CD4-positive, CD25-positive, alpha-beta regulatory T cell (primary cell): ENCODE data around the gene FAM177B. TPM values are rescaled to one million over a fixed set of nuclear protein-coding genes. Genes with fewer than 3 reads are reported as not detected.

Experiments
- ATAC-seq, 2 donors: fragments of 150-1000 bp; cut with Tn5 transposase; one replicate each; pipeline ENCODE4 v1.10.0; 2021; ENCODE audit warnings: low read depth in 2 of 2, moderate number of reproducible peaks in 2 of 2, moderate library complexity in 1 of 2
- DNase-seq, 3 donors: peaks; one replicate each; pipeline versions ENCODE4 v3.0.0 to v3.0.0-alpha.2; 2012 to 2022; ENCODE audit warnings: mixed read lengths in 1 of 3
- H3K27ac ChIP-seq: one replicate; pipeline ENCODE4 v1.7.0; 2013; ENCODE audit warnings: mild to moderate bottlenecking, low read length; ENCODE audit not compliant: insufficient read depth, poor library complexity, severe bottlenecking
- H3K27me3 ChIP-seq: one replicate; pipeline ENCODE4 v1.7.0; 2013; ENCODE audit warnings: low read length; ENCODE audit not compliant: control insufficient read depth, insufficient read depth
- H3K36me3 ChIP-seq: one replicate; pipeline ENCODE4 v1.7.0; 2013; ENCODE audit warnings: mild to moderate bottlenecking, low read length, moderate library complexity; ENCODE audit not compliant: control insufficient read depth, insufficient read depth
- H3K4me1 ChIP-seq: 2 replicates; pipeline ENCODE4 v1.7.0; 2013; ENCODE audit warnings: mild to moderate bottlenecking, low read length; ENCODE audit not compliant: insufficient read depth, control insufficient read depth, poor library complexity, severe bottlenecking
- H3K4me3 ChIP-seq: one replicate; pipeline ENCODE4 v1.7.0; 2013; ENCODE audit warnings: low read depth, mild to moderate bottlenecking, low read length, moderate library complexity
- H3K9me3 ChIP-seq, 2 experiments: 1 replicate in 1 of 2; 2 replicates in 1 of 2; pipeline ENCODE4 v1.7.0; 2013; ENCODE audit warnings: low read length in 2 of 2, mild to moderate bottlenecking in 1 of 2, moderate library complexity in 1 of 2; ENCODE audit not compliant: control insufficient read depth in 2 of 2
- H3K27ac Mint-ChIP-seq, 3 donors: one replicate each; pipeline ENCODE4 v1.8.0; 2020 to 2022; ENCODE audit warnings: mild to moderate bottlenecking in 3 of 3, mixed read lengths in 3 of 3, moderate library complexity in 2 of 3
- H3K27me3 Mint-ChIP-seq: one replicate; pipeline ENCODE4 v1.8.0; 2022; ENCODE audit warnings: mild to moderate bottlenecking, mixed read lengths
- H3K36me3 Mint-ChIP-seq: one replicate; pipeline ENCODE4 v1.8.0; 2020; ENCODE audit warnings: mixed read lengths
- H3K4me1 Mint-ChIP-seq, 4 donors: one replicate each; pipeline ENCODE4 v1.8.0; 2020 to 2022; ENCODE audit warnings: mixed read lengths in 4 of 4, mild to moderate bottlenecking in 1 of 4
- H3K4me3 Mint-ChIP-seq, 4 donors: one replicate each; pipeline ENCODE4 v1.8.0; 2020 to 2022; ENCODE audit warnings: mild to moderate bottlenecking in 4 of 4, mixed read lengths in 4 of 4, moderate library complexity in 3 of 4
- H3K9me3 Mint-ChIP-seq, 7 donors: one replicate each; pipeline ENCODE4 v1.8.0; 2020 to 2022; ENCODE audit warnings: mixed read lengths in 7 of 7, mild to moderate bottlenecking in 3 of 7, moderate library complexity in 2 of 7
- polyA plus RNA-seq, 4 donors: library from polyadenylated mRNA; unstranded; fragments of 300-500 nt; fragmentation: Illumina TruSeq; gene quantifications; one replicate each; pipeline ENCODE4 v1.2.3, GENCODE V29; 2021
- total RNA-seq: library from RNA; stranded (reverse); gene quantifications from one replicate; pipeline ENCODE4 v1.2.3, GENCODE V29; 2022

FAM177B gene
- not detected for total RNA-seq
- not detected for polyA plus RNA-seq

DNA sequence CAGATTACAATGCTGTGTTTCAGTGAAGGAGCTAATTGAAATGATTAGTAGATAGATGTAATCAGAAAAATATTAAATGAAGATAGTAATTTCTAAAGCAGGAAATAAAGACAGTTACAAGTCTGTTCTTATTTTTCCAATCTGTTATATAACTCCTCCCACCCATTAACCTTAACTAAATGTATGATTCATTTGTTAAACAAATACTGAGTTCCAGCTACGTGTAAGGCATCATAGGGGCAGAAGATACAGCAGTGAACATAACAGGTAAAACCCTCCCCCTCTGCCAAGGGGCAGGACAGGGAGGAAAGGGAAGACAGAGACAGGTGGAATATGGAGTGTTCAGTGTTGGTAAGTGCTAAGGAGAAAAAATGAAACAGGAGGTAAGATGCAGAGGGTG is at the start of gene FAM177B:
FAM177B (plus strand) TSS at position 231 of the 400 bp plus-strand sequence. CDS start 9,344 bp downstream, outside the sequence.
- DNase-seq (no peak), ATAC-seq (no peak)
- no peaks in the 10 kb centered on the region for H3K9me3 ChIP-seq
- H3K36me3 ChIP-seq, result peaks cover 44% of the 10 kb centered on the region
- Mint-ChIP-seq H3K4me3 (no peak within 1 kb of the TSS), H3K9me3 (no peaks in the 10 kb centered on the region), H3K4me1 (peaks cover 0 to 9% (median 2%) of the 10 kb centered on the region in 4 donors), H3K27ac (no peak within 1 kb of the TSS), H3K27me3 (no peaks in the 10 kb centered on the region), H3K36me3 (peaks cover 14% of the 10 kb centered on the region)
- no peaks in the 10 kb centered on the region for H3K4me1 ChIP-seq
- H3K4me3 ChIP-seq, result no peak within 1 kb of the TSS
- H3K27me3 ChIP-seq, result no peaks in the 10 kb centered on the region
- H3K27ac ChIP-seq, result no peak within 1 kb of the TSS

DNA sequence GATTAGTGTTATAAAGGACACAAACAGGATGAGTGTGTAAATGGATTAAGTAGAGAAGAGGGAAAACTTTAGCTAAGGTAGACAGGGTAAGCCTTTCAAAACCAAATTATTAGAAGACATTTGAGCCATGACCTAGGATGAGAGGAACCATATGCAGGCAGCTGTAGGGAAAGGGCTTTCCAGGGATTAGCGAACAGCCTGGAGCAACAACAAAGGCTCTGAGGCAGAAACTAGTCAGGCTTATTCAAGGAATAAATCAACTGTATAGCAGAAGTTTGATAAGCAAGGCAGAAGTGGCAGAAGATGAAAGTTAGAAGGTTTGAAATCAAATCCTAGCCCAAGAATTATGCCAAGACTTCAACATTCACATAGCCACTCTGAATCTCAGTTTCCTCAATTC is 46.0 kb upstream of the FAM177B start:
- Mint-ChIP-seq H3K9me3 (no peaks in the 10 kb centered on the region), H3K36me3 (peaks cover 19% of the 10 kb centered on the region), H3K27ac (peak overlapping the region in 1 of 3 donors; percentile 40), H3K27me3 (no peaks in the 10 kb centered on the region), H3K4me3 (no peak overlapping the region), H3K4me1 (peaks cover 17 to 33% (median 20%) of the 10 kb centered on the region in 4 donors)
- no peak for DNase-seq
- no peaks in the 10 kb centered on the region for H3K9me3 ChIP-seq
- H3K36me3 ChIP-seq, result peaks cover 57% of the 10 kb centered on the region
- H3K27me3 ChIP-seq, result no peaks in the 10 kb centered on the region
- H3K4me1 ChIP-seq, result no peaks in the 10 kb centered on the region
- peak overlapping the region; percentile 7 for H3K4me3 ChIP-seq
- ATAC-seq, result no peak
- H3K27ac ChIP-seq, result no peak overlapping the region

DNA sequence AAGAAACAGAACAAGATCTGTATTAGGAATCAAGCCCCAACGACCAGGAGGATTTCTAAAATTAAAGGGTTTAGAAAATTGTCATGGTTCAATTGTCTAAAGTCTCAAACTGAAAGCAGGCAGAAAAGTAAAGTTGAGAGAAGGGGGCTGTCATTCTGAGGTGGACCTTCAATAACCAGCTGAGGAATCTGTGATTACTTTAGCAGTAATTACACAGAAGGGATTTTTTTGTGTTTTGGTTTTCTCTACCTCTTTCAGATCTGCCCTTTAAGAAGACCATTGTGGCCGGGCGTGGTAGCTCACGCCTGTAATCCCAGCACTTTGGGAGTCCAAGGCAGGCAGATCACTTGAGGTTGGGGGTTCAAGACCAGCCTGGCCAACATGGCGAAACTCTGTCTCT is 42.1 kb upstream of the FAM177B start:
- H3K9me3 ChIP-seq, result no peaks in the 10 kb centered on the region
- peak overlapping the region in 1 of 3 donors; percentile 29 for H3K27ac Mint-ChIP-seq

DNA sequence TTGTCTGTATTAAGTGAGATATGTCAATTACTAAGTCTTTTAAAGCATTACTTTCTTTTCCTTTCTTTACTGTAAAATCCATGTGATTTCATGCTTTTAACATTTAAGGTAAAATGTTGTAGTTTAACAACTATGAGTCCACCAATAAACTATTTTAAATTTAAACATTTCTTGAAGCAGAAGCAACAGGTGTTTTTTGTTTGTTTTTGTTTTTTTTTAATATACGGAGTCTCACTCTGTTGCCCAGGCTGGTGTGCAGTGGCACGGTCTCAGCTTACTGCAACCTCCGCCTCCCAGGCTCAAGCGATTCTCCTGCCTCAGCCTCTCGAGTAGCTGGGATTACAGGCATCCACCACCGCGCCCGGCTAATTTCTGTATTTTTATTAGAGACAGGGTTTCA is 40.3 kb upstream of the FAM177B start:
- H3K27me3 Mint-ChIP-seq, result no peaks in the 10 kb centered on the region
- no peaks in the 10 kb centered on the region for H3K9me3 ChIP-seq
- no peak overlapping the region for H3K27ac Mint-ChIP-seq
- H3K4me3 Mint-ChIP-seq, result no peak overlapping the region
- DNase-seq (no peak), ATAC-seq (no peak)
- no peaks in the 10 kb centered on the region for H3K9me3 Mint-ChIP-seq
- H3K36me3 ChIP-seq, result peaks cover 35% of the 10 kb centered on the region
- no peak overlapping the region for H3K4me3 ChIP-seq
- no peaks in the 10 kb centered on the region for H3K27me3 ChIP-seq
- H3K27ac ChIP-seq, result no peak overlapping the region
- peaks cover 17 to 52% (median 28%) of the 10 kb centered on the region in 4 donors for H3K4me1 Mint-ChIP-seq
- no peaks in the 10 kb centered on the region for H3K4me1 ChIP-seq
- H3K36me3 Mint-ChIP-seq, result peaks cover 14% of the 10 kb centered on the region

More for the DNA sequence above, 42.1 kb upstream of the FAM177B start:
- Mint-ChIP-seq H3K27me3 (no peaks in the 10 kb centered on the region), H3K36me3 (peaks cover 16% of the 10 kb centered on the region), H3K4me3 (peak overlapping the region in 1 of 4 donors; percentile 50), H3K4me1 (peaks cover 22 to 50% (median 29%) of the 10 kb centered on the region in 4 donors), H3K9me3 (no peaks in the 10 kb centered on the region)
- no peaks in the 10 kb centered on the region for H3K4me1 ChIP-seq
- no peak overlapping the region for H3K4me3 ChIP-seq
- no peak for ATAC-seq
- no peak for DNase-seq
- H3K27ac ChIP-seq, result no peak overlapping the region
- no peaks in the 10 kb centered on the region for H3K27me3 ChIP-seq
- peaks cover 35% of the 10 kb centered on the region for H3K36me3 ChIP-seq

DNA sequence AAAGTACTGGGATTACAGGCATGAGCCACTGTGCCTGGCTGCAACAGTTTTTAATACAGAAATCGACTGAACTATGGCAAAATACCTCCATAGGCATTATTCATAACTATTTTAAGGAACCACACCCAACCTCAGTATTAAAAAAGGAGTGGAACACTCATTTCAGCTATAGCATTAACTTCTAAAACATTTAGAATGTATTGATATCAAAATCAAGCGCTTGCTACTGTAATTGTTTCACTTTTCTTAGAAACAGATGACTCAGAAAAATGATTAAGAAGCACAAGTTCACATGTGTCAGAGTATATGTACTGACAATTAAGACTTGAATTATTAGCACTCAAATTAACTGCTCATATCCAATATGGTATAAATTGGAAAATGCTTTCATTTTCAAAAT is 39.8 kb upstream of the FAM177B start:
- H3K27me3 ChIP-seq, result no peaks in the 10 kb centered on the region
- H3K36me3 ChIP-seq, result peaks cover 36% of the 10 kb centered on the region
- ATAC-seq (no peak), DNase-seq (no peak)
- H3K9me3 Mint-ChIP-seq, result no peaks in the 10 kb centered on the region
- peaks cover 15% of the 10 kb centered on the region for H3K36me3 Mint-ChIP-seq
- H3K4me1 Mint-ChIP-seq, result peaks cover 17 to 48% (median 27%) of the 10 kb centered on the region in 4 donors
- no peaks in the 10 kb centered on the region for H3K9me3 ChIP-seq
- no peak overlapping the region for H3K27ac Mint-ChIP-seq
- H3K27me3 Mint-ChIP-seq, result no peaks in the 10 kb centered on the region
- H3K27ac ChIP-seq, result no peak overlapping the region
- no peaks in the 10 kb centered on the region for H3K4me1 ChIP-seq
- no peak overlapping the region for H3K4me3 ChIP-seq
- no peak overlapping the region for H3K4me3 Mint-ChIP-seq

DNA sequence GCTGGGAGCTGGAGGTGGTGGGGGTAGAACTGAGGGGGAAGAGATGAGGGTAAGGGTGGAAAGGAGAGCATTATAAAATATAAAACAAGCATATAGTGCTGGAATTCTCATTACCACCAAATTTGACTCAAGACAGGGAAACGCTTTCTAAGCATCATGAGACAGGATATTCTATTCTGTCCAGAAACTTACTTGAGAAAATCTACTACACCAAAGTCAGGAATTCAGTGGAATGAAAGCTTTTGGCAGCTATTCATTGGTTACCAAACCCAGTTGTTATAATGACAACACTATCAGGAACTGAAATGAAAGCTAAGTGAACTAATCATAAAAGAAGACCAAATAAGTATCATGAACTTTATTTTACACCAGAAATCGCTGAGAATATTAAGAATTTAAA is 39.2 kb upstream of the FAM177B start:
- ATAC-seq (no peak), DNase-seq (no peak)
- no peak overlapping the region for H3K4me3 ChIP-seq
- peak overlapping the region; percentile 33 for H3K27ac ChIP-seq
- Mint-ChIP-seq H3K36me3 (peaks cover 14% of the 10 kb centered on the region), H3K27ac (no peak overlapping the region), H3K9me3 (no peaks in the 10 kb centered on the region), H3K4me3 (no peak overlapping the region), H3K4me1 (peaks cover 16 to 42% (median 29%) of the 10 kb centered on the region in 4 donors), H3K27me3 (no peaks in the 10 kb centered on the region)
- no peaks in the 10 kb centered on the region for H3K27me3 ChIP-seq
- H3K36me3 ChIP-seq, result peaks cover 36% of the 10 kb centered on the region
- H3K9me3 ChIP-seq, result no peaks in the 10 kb centered on the region
- H3K4me1 ChIP-seq, result no peaks in the 10 kb centered on the region

DNA sequence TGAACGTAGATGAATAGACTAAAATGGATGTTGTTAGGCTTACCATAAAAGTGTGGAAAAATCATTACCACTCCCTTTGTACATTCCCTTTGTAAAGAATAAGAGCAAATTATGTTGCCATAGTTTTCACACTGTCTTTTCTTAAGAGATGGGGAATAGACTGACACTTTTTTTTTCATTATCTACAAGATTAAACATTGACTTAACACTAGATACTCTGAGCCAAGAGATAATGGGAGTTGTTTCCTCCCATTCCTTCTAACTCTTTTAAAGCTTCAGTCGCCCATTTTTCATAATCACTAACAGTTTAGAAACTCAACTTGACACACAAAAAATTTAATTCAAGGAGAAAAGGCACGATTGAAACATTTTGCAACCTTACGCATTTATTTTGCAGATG is 34.8 kb upstream of the FAM177B start:
- H3K27me3 ChIP-seq, result no peaks in the 10 kb centered on the region
- no peaks in the 10 kb centered on the region for H3K9me3 ChIP-seq
- no peak overlapping the region for H3K27ac ChIP-seq
- H3K4me3 ChIP-seq, result no peak overlapping the region
- H3K4me1 ChIP-seq, result peaks cover 5% of the 10 kb centered on the region
- DNase-seq (no peak), ATAC-seq (no peak)
- H3K36me3 ChIP-seq, result peaks cover 32% of the 10 kb centered on the region
- peak overlapping the region in 2 of 3 donors; percentile 16 to 41 for H3K27ac Mint-ChIP-seq
- H3K4me3 Mint-ChIP-seq, result no peak overlapping the region
- H3K9me3 Mint-ChIP-seq, result peaks cover 0 to 2% (median 0%) of the 10 kb centered on the region in 7 donors
- H3K4me1 Mint-ChIP-seq, result peaks cover 33 to 58% (median 45%) of the 10 kb centered on the region in 4 donors
- H3K36me3 Mint-ChIP-seq, result peaks cover 39% of the 10 kb centered on the region
- H3K27me3 Mint-ChIP-seq, result no peaks in the 10 kb centered on the region

DNA sequence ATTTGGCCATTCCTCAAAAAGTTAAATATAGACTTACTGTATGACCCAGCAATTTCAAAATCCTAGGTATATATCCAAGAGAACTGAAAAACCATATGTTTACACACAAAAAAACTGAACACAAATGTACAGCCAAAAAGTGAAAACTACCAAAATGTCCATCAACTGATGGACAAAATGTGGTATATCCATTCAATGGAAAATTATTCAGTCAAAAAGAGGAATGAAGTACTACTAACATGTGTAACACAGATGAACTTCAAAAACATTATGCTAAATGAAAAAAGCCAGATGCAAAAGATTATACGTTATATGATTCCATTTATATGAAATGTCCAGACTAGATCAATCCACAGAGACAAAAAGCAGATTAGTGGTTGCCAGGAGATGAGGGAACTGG is 32.7 kb upstream of the FAM177B start:
- H3K27me3 Mint-ChIP-seq, result no peaks in the 10 kb centered on the region
- H3K27ac ChIP-seq, result no peak overlapping the region
- H3K36me3 Mint-ChIP-seq, result peaks cover 40% of the 10 kb centered on the region
- H3K9me3 Mint-ChIP-seq, result peaks cover 0 to 2% (median 0%) of the 10 kb centered on the region in 7 donors
- H3K36me3 ChIP-seq, result peaks cover 33% of the 10 kb centered on the region
- H3K27me3 ChIP-seq, result no peaks in the 10 kb centered on the region
- peak overlapping the region in 2 of 3 donors; percentile 35 to 84 for H3K27ac Mint-ChIP-seq
- H3K4me1 Mint-ChIP-seq, result peaks cover 36 to 66% (median 53%) of the 10 kb centered on the region in 4 donors
- no peaks in the 10 kb centered on the region for H3K9me3 ChIP-seq
- DNase-seq (no peak), ATAC-seq (no peak)
- H3K4me1 ChIP-seq, result peaks cover 15% of the 10 kb centered on the region
- H3K4me3 ChIP-seq, result no peak overlapping the region
- peak overlapping the region in 3 of 4 donors; percentile 3 to 22 (median 16) for H3K4me3 Mint-ChIP-seq
